HEK293 (cell line): ENCODE results near the gene MTA3.

Experiments used
- CTCF ChIA-PET: fragments of 350-600 bp; formaldehyde crosslinking; extraction: SDS; loops from one replicate; lab custom pipeline; 2021; ENCODE audit warnings: antibody characterized with exemption; lab: Yijun Ruan, JAX
- POLR2A ChIA-PET: fragments of 300-600 bp; formaldehyde crosslinking; extraction: SDS; loops from one replicate; lab custom pipeline; 2020; ENCODE audit warnings: antibody characterized with exemption, inconsistent platforms; lab: Yijun Ruan, JAX
- H3K27ac ChIP-seq: fragments of 200-500 bp; sonication (Bioruptor generic); 2 replicates; pipeline ENCODE4 v1.5.1; 2014; ENCODE audit warnings: low read depth, low read length, control low read depth, inconsistent platforms; ENCODE audit errors: extremely low read depth
- H3K36me3 ChIP-seq, 2 experiments: fragments of 200-500 bp in 1 of 2; sonication (Bioruptor generic) in 1 of 2; 1 replicate in 1 of 2; 2 replicates in 1 of 2; pipeline ENCODE4 v1.5.1; 2014 to 2017; ENCODE audit warnings: inconsistent platforms in 2 of 2, low read length in 2 of 2; ENCODE audit not compliant: control insufficient read depth in 2 of 2, insufficient read depth in 1 of 2
- H3K4me1 ChIP-seq: fragments of 200-500 bp; sonication (Bioruptor generic); 2 replicates; pipeline ENCODE4 v1.5.1; 2014; ENCODE audit warnings: mild to moderate bottlenecking, low read length, inconsistent platforms; ENCODE audit not compliant: control insufficient read depth, insufficient read depth
- H3K4me3 ChIP-seq: 2 replicates; pipeline ENCODE4 v1.5.1; 2011; ENCODE audit warnings: low read depth, mild to moderate bottlenecking, control low read depth, low read length, moderate library complexity
- H3K9me3 ChIP-seq: fragments of 200-500 bp; sonication (Bioruptor generic); 2 replicates; pipeline ENCODE4 v1.5.1; 2014; ENCODE audit warnings: low read depth, low read length, inconsistent platforms; ENCODE audit not compliant: control insufficient read depth, insufficient read depth
- EGR2 ChIP-seq: fragments of 450-650 bp; formaldehyde crosslinking; IDR thresholded peaks from 2 replicates; pipeline ENCODE4 v1.5.1; 2016; ENCODE audit warnings: low read depth, missing biosample characterization, missing genetic modification characterization
- KLF7 ChIP-seq: fragments of 450-650 bp; formaldehyde crosslinking; IDR thresholded peaks from 2 replicates; pipeline ENCODE4 v1.5.1; 2016; ENCODE audit warnings: missing biosample characterization, missing genetic modification characterization, borderline replicate concordance
- KLF8 ChIP-seq: fragments of 450-650 bp; formaldehyde crosslinking; IDR thresholded peaks from 2 replicates; pipeline ENCODE4 v1.5.1; 2016; ENCODE audit warnings: missing biosample characterization, missing genetic modification characterization
- PRDM1 ChIP-seq: fragments of 450-650 bp; formaldehyde crosslinking; IDR thresholded peaks from 2 replicates; pipeline ENCODE4; 2016; ENCODE audit warnings: missing biosample characterization, missing genetic modification characterization
- PRDM2 ChIP-seq: fragments of 450-650 bp; formaldehyde crosslinking; IDR thresholded peaks from 2 replicates; pipeline ENCODE4 v1.5.1; 2016; ENCODE audit warnings: missing biosample characterization, missing genetic modification characterization, borderline replicate concordance
- PRDM4 ChIP-seq: fragments of 450-650 bp; formaldehyde crosslinking; IDR thresholded peaks from 2 replicates; pipeline ENCODE4 v1.5.1; 2017; ENCODE audit warnings: missing biosample characterization, missing genetic modification characterization
- RBAK ChIP-seq: fragments of 450-650 bp; formaldehyde crosslinking; IDR thresholded peaks from 2 replicates; pipeline ENCODE4 v1.5.1; 2016; ENCODE audit warnings: missing biosample characterization, missing genetic modification characterization
- TCF7L2 ChIP-seq: IDR thresholded peaks from 2 replicates; pipeline ENCODE4 v1.6.1; 2011; ENCODE audit warnings: low read depth, mild to moderate bottlenecking, inconsistent platforms, low read length, moderate library complexity, borderline replicate concordance
- ZBTB1 ChIP-seq: fragments of 450-650 bp; formaldehyde crosslinking; IDR thresholded peaks from 2 replicates; pipeline ENCODE4 v1.5.1; 2016; ENCODE audit warnings: missing biosample characterization, missing genetic modification characterization
- ZIC2 ChIP-seq: fragments of 450-650 bp; formaldehyde crosslinking; IDR thresholded peaks from 2 replicates; pipeline ENCODE4 v1.5.1; 2016; ENCODE audit warnings: missing biosample characterization, missing genetic modification characterization
- ZNF140 ChIP-seq: fragments of 450-650 bp; formaldehyde crosslinking; IDR thresholded peaks from 2 replicates; pipeline ENCODE4 v1.5.1; 2016; ENCODE audit warnings: missing biosample characterization, missing genetic modification characterization
- ZNF221 ChIP-seq: fragments of 450-650 bp; formaldehyde crosslinking; IDR thresholded peaks from 2 replicates; pipeline ENCODE4 v1.5.1; 2017; ENCODE audit warnings: missing biosample characterization, missing genetic modification characterization, borderline replicate concordance
- ZNF239 ChIP-seq: fragments of 450-650 bp; formaldehyde crosslinking; IDR thresholded peaks from 2 replicates; pipeline ENCODE4 v1.5.1; 2016; ENCODE audit warnings: missing biosample characterization, missing genetic modification characterization
- ZNF24 ChIP-seq: fragments of 450-650 bp; formaldehyde crosslinking; IDR thresholded peaks from 2 replicates; pipeline ENCODE4 v1.5.1; 2016; ENCODE audit warnings: missing biosample characterization, missing genetic modification characterization
- ZNF248 ChIP-seq: fragments of 450-650 bp; formaldehyde crosslinking; IDR thresholded peaks from 2 replicates; pipeline ENCODE4 v1.5.1; 2017; ENCODE audit warnings: missing biosample characterization, missing genetic modification characterization
- ZNF292 ChIP-seq: fragments of 450-650 bp; formaldehyde crosslinking; IDR thresholded peaks from 2 replicates; pipeline ENCODE4 v1.5.1; 2016; ENCODE audit warnings: low read depth, missing biosample characterization, missing genetic modification characterization, borderline replicate concordance
- ZNF350 ChIP-seq: fragments of 450-650 bp; formaldehyde crosslinking; IDR thresholded peaks from 2 replicates; pipeline ENCODE4 v1.5.0; 2017; ENCODE audit warnings: missing biosample characterization, mild to moderate bottlenecking, missing genetic modification characterization
- ZNF514 ChIP-seq: fragments of 450-650 bp; formaldehyde crosslinking; IDR thresholded peaks from 2 replicates; pipeline ENCODE4 v1.5.1; 2016; ENCODE audit warnings: missing biosample characterization, missing genetic modification characterization
- ZNF548 ChIP-seq: fragments of 450-650 bp; formaldehyde crosslinking; IDR thresholded peaks from 2 replicates; pipeline ENCODE4 v1.5.1; 2016; ENCODE audit warnings: missing biosample characterization, missing genetic modification characterization
- ZNF626 ChIP-seq: fragments of 450-650 bp; sonication (Bioruptor Pico); formaldehyde crosslinking; IDR thresholded peaks from 2 replicates; pipeline ENCODE4 v1.5.1; 2018; ENCODE audit warnings: missing biosample characterization, missing genetic modification characterization, inconsistent platforms
- ZNF654 ChIP-seq: fragments of 450-650 bp; formaldehyde crosslinking; IDR thresholded peaks from 2 replicates; pipeline ENCODE4 v1.5.1; 2016; ENCODE audit warnings: low read depth, missing biosample characterization, missing genetic modification characterization
- ZNF747 ChIP-seq: fragments of 450-650 bp; formaldehyde crosslinking; IDR thresholded peaks from 2 replicates; pipeline ENCODE4 v1.5.1; 2016; ENCODE audit warnings: missing biosample characterization, missing genetic modification characterization
- TF ChIP-seq, protein P1 (sequence below): fragments of 450-650 bp; formaldehyde crosslinking; IDR thresholded peaks from 2 replicates; pipeline ENCODE4 v1.5.1; 2016; ENCODE audit warnings: missing biosample characterization, missing genetic modification characterization
- TF ChIP-seq, protein P2 (sequence below): fragments of 450-650 bp; formaldehyde crosslinking; IDR thresholded peaks from 2 replicates; pipeline ENCODE4 v1.5.1; 2017; ENCODE audit warnings: missing biosample characterization, missing genetic modification characterization

The MTA3 gene

DNA sequence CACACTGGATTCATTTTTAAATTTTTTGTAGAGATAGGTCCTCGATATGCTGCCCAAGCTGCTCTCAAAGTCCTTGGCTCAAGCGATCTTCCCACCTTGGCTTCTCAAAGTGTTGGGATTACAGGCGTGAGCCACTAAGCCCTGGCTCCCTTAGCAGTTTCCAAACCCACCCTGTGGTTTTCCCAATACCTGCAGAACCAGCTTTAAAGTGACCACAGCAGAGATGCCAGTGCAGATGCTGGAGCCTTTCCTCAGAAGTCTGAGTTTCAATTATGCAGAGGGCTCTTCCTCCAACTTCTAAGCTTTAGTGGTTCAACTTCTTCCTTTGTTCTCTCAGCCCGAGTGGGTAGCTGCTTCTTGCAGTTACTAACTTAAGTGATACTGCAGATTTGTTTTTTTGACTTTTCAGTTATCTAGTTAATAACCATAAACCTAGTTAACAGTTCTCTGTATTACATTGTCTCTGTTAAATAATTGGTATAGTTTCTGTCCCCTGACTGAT lies 232.1 kb downstream of the MTA3 start:
- Histone ChIP-seq H3K27ac (no peak overlapping the region), H3K4me3 (no peak overlapping the region), H3K36me3 (no peaks in the 10 kb centered on the region), H3K9me3 (no peaks in the 10 kb centered on the region), H3K4me1 (no peaks in the 10 kb centered on the region)
- TF ChIP-seq, protein P1, sequence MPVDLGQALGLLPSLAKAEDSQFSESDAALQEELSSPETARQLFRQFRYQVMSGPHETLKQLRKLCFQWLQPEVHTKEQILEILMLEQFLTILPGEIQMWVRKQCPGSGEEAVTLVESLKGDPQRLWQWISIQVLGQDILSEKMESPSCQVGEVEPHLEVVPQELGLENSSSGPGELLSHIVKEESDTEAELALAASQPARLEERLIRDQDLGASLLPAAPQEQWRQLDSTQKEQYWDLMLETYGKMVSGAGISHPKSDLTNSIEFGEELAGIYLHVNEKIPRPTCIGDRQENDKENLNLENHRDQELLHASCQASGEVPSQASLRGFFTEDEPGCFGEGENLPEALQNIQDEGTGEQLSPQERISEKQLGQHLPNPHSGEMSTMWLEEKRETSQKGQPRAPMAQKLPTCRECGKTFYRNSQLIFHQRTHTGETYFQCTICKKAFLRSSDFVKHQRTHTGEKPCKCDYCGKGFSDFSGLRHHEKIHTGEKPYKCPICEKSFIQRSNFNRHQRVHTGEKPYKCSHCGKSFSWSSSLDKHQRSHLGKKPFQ: no peak
- TF ChIP-seq ZNF747 (no peak), ZNF140 (no peak), TCF7L2 (no peak), KLF8 (no peak), ZIC2 (no peak), ZNF514 (tag by site-specific recombination) (no peak), PRDM4 (tag by site-specific recombination) (no peak)
- CTCF ChIA-PET: interaction anchor here (0.6 to 1.3 kb wide), 4 partner anchors 9 to 561 kb away, joined by 3 to 6 read pairs (median 4); no protein-coding TSS in a partner anchor
- POLR2A ChIA-PET: interaction anchor here (0.6 to 1.3 kb wide), 3 partner anchors 10 to 442 kb away, joined by 3 to 5 read pairs (median 3); no protein-coding TSS in a partner anchor

GRCh38 chr2:42800981-42801380 lies 232.5 kb downstream of the MTA3 start:
- Histone ChIP-seq H3K9me3 (no peaks in the 10 kb centered on the region), H3K36me3 (no peaks in the 10 kb centered on the region), H3K4me1 (no peaks in the 10 kb centered on the region), H3K4me3 (no peak overlapping the region), H3K27ac (no peak overlapping the region)
- ChIA-PET POLR2A (interaction anchor here (0.6 to 1.3 kb wide), 3 partner anchors 10 to 442 kb away, joined by 3 to 5 read pairs (median 3); no protein-coding TSS in a partner anchor), CTCF (interaction anchor here (0.7 to 1.3 kb wide), 3 partner anchors 8 to 416 kb away, joined by 3 to 4 read pairs (median 3); no protein-coding TSS in a partner anchor)
- TF ChIP-seq ZBTB1 (tag by site-specific recombination) (no peak), ZNF221 (no peak), ZNF626 (tag by site-specific recombination) (no peak), ZNF292 (tag by site-specific recombination) (no peak), PRDM2 (no peak), EGR2 (no peak), ZNF239 (tag by site-specific recombination) (no peak), ZNF24 (tag by site-specific recombination) (no peak), ZNF350 (tag by site-specific recombination) (no peak), ZNF248 (tag by site-specific recombination) (no peak), ZNF654 (tag by site-specific recombination) (no peak), RBAK (no peak), ZNF548 (no peak), PRDM1 (tag by site-specific recombination) (no peak), KLF7 (no peak)
- TF ChIP-seq, protein P2, sequence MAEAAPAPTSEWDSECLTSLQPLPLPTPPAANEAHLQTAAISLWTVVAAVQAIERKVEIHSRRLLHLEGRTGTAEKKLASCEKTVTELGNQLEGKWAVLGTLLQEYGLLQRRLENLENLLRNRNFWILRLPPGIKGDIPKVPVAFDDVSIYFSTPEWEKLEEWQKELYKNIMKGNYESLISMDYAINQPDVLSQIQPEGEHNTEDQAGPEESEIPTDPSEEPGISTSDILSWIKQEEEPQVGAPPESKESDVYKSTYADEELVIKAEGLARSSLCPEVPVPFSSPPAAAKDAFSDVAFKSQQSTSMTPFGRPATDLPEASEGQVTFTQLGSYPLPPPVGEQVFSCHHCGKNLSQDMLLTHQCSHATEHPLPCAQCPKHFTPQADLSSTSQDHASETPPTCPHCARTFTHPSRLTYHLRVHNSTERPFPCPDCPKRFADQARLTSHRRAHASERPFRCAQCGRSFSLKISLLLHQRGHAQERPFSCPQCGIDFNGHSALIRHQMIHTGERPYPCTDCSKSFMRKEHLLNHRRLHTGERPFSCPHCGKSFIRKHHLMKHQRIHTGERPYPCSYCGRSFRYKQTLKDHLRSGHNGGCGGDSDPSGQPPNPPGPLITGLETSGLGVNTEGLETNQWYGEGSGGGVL: no peak
